ENCODE data around the gene TBXT.
"Not testable (repeated sequence)": the region's sequence is repeated elsewhere in the genome, so short reads cannot be mapped to it uniquely, and the experiment has no call there.

Gene TBXT

DNA sequence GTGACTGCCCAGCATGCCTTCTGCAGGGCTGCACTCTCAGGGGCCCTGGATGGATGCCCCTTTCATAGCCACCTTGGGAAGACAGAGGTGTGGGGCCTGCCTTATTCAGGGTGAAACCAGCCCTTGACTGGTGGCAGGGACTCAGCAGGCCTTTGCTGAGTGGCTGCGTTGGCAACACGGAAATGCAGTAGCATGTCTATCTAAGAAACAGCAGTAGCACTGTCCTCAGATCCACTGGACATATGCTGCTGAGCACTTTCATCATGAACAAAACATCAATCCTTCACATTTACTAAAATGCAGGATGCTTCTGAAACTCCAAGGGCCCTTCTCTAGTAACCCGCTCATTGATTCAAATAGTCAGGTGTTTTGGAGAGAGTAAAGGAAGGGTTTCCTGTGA is 4.9 kb upstream of the TBXT start:
- DNase-seq (ENCODE audit: low read depth) = no peak

DNA sequence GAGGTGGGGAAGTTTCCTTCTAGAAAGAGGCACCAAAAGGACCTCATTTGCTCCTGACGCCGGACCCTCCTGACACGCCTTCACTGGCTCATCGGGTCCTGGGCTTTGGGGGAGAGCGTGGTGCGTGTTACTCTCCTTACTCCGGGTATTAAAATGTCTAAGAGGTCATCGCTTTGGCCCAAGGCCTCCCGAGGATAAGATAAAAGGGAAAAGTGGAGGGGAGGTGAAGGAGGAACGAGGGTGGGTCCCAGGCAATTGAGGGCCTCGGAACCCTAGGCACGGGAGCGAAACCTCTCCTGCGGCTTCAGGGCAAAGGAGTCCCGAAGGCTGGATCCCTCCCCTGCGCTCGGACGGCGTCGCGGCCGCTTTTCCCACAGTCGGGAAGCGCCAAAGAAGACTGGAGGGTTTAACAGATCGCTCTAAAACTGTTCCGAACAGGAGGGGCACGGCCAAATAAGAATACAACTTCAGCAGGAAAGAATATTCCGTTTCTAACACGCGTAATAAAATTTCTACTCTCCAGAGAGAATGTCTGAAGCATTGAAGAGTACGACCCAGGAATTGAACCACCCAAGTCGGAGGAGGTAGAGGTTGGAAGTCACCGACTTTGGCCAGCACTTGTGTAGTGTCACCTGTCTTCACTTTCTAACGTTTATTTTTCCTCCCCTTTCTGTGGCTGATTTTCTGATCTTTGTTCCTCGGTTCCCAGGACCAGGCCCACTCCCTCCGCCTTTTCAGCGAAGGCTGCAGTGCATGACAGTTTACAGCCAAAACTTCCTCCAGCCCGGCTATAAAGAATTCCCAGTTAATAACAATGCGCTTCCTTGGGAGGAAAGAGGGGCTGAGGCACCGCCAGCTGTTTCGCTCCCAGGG is 2.1 kb upstream of the TBXT start:
- no peak for DNase-seq (ENCODE audit: low read depth)

DNA sequence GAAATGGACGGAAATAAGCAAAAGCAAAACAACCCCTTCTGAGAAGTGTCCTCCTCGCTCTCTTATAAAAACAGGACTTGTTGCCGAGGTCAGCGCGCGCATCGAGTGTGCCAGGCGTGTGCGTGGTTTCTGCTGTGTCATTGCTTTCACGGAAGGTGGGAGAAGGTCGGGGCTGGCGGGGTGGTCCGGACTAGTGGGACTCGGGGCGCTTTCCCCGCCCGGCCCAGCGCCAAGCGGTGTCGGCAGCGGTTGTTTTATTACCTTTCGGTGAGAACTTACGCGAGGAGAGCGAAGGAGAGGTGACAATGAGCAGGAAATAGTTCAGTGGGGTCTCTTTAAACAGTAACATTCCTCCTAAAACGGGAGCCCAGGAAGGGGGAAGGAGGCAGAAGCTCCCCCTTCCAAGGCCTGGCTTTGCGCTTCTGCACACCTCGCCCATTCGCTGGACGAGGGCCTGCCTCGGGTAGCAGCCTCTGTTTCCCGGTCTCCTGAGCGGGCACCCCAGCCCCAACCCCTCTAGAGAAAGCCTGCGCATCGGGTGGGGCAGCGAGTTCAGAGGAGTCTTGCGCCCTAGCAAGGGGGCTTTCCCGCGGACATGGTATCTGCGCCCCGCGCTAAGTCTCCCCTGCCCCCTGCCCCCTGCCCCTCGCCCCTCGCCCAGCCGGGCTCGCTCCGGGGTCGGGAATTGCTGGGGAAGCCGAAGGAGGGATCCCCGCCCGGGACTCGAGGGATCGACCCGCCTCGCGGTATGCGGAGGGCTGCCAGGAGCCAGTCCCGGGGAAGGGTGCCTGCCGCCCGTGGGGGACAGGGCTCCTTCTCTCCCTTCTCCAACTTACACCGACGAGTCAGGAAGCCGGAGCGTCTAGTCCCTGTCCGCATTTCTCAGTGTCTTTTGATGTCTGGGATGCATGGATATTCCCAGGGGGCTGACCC is 1.2 kb upstream of the TBXT start:
- DNase-seq (ENCODE audit: low read depth) = no peak

DNA sequence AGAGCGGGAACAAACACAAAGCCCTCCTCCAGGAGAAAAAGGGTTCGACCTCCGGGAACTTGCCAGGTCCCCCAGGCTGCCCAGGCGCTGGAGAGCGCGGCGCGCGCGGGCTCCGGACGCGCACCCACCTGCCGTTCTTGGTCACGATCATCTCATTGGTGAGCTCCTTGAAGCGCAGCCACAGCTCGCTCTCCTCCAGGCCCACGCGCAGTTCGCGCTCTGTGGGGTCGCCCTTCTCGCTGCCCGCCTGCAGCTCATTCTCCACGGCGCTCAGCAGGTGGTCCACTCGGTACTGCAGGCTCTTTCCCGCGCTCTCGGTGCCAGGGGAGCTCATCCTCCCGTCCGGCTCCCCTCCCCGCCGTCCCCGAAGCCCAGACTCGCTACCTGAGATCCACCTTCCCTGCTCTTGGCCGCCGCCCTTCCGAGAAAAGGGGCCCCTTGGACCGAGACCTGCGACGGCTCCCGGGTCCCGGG is 356 bp downstream of the TBXT start:
- DNase-seq (ENCODE audit: low read depth) = no peak

DNA sequence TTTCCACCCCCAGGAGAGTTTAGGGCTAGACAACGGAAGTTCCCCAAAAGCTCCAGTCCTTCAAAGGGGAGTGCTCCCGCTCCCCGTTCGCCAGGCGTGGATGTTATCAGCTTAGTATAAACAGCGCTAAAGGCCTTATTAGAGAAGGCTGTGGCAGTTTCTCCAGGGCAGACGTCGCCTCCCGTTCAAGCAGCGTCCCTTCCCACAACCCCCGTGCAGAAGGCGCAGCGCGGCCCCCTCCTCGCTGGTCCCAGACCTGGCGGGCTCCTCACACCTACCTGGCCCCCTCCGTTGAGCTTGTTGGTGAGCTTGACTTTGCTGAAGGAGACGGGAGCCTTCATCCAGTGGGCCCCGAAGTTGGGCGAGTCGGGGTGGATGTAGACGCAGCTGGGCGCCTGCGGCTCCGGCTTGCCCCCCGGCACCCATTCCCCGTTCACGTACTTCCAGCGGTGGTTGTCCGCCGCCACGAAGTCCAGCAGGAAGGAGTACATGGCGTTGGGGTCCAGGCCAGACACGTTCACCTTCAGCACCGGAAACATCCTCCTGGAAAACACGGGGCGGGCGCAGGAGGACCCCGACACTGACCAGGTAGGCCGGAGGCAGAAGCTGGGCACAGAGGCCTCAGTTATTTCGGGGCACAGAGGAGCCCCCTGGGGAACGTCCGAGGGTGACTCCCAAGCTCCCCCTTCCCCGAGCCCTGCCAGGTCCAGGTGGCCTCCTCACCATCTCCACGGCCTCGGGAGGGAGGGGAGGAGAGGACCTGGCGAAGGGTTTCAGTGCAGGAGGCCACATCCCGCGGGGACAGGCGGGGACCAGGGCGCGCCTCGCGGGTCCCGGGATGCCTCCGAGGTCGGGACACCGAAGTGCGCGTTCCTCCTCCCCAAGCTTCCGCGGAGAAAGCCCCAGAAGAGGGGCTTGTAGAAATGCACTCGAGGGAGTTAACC is 1.1 kb downstream of the TBXT start:
- no peak for DNase-seq (ENCODE audit: low read depth)

DNA sequence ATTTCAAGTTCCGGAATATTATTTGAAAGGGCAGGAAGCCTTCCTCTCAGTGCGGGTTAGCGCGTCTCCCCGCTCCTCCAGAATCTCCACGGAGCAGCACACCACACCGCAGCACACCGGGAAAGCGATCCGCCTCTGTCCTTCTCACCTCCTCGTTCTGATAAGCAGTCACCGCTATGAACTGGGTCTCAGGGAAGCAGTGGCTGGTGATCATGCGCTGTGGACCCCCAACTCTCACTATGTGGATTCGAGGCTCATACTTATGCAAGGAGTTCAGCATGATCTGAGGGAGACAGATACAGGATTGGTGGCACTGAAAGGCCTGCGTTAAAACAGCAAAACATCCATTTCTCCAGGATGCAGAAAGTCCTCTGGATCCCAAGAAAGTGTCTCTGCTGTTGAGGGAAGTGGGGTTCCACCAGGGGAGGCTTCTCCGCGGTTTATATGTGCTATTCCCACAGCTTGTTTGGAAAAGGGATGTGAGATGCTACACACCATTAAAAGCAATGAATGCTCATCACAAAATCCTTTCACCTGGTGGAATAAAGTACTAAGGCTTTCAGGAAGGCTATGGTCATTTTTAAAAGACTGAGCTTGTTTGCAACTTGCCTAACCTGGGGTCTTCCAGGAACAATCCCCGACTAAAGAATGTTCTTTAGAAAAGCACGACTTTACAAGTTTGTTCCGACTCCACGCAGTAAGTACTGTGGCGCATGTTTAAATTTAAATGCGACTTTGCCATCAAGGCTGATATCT is 1.9 kb downstream of the TBXT start:
- DNase-seq (ENCODE audit: low read depth) = no peak

DNA sequence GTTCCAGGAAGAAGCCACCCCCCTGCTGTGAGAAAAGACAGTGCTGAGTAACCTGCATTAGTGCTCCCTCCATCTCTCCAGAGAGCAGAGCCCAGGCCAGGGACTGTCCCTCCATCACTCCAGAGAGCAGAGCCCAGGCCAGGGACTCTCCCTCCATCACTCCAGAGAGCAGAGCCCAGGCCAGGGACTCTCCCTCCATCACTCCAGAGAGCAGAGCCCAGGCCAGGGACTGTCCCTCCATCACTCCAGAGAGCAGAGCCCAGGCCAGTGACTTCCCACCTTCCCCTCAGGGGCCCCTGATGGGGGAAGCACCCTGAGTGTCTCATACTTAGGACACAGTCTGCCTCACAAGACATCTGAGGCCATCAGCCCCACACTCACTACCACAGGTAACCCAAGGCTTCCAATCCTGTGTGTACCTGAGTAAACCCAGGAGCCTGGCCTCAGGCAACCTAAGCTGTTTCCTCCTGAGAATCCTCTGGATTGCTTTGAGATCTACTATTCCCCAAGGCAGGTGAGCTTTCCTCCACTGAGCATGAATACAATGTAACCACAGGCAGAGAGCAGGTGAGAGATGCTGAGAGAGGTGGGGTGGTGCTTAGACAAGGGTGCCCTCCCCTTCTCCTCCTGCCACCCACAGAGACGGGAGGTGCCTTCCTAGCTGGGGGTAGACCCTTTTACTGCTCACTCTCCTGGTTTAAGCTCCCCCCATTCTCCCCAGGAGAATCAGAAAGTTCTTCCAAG is 4.9 kb downstream of the TBXT start:
- DNase-seq (ENCODE audit: low read depth) = no peak

DNA sequence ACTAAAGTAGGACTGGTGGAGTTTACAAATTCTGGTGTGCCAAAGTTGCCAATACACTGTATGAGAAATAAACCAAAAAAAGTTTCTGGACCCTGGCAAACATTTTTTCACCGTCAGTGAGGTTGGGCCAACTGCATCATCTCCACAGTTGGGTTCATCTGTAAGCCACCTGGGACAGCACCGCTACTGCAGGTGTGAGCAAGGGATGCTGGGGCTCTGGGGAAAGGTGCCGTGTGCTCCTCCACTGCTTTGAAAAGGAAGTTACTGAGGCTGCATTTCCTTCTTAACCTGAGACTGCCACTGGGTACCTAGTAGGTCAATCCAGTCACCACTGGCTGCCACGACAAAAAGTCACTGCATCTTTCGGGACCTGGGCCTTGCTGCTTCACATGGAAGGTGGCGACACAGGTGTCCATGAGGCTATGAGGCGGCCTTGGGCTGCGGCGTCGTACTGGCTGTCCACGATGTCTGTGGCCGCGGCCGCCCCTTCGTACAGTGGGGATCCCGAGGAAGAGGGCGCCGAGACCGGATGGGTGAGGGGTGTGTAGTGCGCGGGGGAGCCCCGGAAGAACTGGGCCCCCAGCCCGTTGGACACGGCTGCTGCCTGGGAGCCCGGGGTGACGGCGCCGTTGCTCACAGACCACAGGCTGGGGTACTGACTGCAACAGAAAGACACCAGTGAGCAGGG is 9.6 kb downstream of the TBXT start:
- DNase-seq (ENCODE audit: low read depth) = no peak

DNA sequence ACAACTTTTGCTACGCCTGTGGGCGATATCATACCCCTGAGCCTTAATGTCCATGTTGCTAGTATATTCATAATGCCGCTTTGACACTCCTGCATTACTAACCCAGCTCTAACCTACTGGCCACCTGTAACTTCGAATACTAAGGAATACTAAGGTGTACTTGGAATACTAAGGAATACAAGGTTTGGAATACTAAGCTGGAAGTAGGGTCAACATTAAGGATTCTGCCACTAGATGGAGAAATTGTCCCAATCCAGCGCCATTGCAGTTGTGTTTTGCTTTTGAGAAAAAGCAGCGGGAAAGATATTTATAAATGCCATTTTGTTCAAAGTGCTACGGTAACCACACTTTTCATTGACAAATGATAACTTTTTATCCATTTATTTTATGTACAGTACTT is 10.7 kb downstream of the TBXT start:
- DNase-seq (ENCODE audit: low read depth) = no peak

DNA sequence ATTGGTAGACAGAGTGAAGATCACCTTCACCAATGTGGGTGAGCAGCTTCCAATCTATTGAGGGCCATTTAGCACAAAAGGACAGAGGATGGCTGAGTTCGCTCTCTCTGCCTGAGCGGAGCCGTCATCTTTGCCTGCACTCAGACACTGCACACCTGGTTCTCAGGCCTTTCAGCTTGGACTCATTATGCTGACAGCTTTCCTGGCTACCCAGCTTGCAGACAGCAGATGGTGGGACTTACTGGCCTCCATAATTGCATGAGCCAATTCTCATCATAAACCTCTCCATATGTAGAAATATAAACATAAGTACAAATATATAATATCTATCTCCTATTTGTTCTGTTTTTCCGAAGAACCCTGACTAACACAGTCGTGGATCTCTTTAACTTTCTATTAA is 13.7 kb downstream of the TBXT start:
- DNase-seq (ENCODE audit: low read depth) = no peak

DNA sequence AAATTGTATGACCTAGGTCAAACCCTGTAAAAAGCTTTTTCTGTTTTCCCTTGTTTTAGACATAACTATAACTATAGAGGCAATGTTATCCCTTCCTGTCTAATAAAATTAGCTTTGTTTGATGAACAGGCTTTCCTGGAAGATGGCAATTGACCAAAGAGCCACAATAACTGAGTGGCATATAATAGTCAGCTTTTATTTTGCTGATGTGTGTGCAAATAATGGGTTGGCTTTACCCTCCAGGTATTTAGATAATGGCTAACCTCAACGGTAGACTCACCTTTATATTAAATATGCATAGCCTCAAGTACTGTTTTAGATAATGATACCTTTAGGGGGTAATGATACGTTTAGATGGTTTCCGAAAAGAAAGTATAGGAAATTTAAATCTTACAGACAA is 15.0 kb downstream of the TBXT start:
- no peak for DNase-seq (ENCODE audit: low read depth)

DNA sequence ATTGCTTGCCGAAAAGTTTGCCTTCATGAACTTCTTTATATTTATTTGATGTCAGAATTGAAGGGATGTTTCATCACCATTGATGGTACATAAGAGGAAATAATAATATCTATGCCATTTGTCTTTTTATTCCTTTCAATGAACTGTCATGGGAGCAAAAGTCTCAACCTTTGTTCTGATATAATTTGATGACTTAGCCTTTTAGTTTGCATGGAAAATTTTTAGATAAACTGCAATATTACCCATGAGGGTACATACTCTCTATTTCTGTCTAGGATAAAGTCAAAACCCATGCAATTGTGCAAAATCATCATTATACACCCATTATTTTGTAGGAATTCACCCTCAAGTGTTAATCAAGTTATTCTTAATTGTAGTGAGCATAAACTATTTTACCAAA is 15.9 kb downstream of the TBXT start:
- DNase-seq (ENCODE audit: low read depth) = no peak

DNA sequence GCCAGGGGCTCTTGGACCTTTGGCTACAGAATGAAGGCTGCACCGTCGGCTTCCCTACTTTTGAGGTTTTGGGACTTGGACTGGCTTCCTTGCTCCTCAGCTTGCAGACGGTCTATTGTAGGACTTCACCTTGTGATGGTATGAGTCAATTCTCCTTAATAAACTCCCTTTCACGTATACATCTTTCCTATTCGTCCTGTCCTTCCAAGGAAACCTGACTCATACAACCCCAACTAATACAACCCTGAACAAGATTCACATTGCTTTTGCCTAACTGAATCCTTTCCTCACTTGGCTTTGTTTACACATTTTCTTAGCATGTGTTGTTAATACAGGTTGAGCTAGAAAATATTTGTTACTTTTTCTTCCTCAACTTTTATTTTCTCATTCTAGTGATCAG is 21.9 kb downstream of the TBXT start:
- DNase-seq (ENCODE audit: low read depth) = no peak

DNA sequence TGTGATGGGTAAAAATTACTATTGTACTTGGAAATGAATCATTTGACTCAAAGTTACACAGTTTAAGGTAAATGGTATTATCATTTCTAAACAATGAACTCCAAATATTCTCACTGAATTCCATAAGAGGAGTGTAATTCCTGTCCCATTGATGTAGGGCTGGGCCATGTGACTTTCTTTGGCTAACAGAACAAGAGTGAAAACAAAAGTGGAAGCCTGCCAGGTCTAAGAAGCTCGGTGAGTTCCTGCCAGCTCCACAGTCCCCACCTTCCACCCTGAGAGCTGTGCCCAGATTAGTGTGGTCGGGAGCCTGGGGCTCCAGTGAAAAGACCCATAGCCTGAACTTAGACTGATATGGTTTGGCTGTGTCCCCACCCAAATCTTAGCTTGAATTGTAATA is 24.6 kb downstream of the TBXT start:
- no peak for DNase-seq (ENCODE audit: low read depth)

DNA sequence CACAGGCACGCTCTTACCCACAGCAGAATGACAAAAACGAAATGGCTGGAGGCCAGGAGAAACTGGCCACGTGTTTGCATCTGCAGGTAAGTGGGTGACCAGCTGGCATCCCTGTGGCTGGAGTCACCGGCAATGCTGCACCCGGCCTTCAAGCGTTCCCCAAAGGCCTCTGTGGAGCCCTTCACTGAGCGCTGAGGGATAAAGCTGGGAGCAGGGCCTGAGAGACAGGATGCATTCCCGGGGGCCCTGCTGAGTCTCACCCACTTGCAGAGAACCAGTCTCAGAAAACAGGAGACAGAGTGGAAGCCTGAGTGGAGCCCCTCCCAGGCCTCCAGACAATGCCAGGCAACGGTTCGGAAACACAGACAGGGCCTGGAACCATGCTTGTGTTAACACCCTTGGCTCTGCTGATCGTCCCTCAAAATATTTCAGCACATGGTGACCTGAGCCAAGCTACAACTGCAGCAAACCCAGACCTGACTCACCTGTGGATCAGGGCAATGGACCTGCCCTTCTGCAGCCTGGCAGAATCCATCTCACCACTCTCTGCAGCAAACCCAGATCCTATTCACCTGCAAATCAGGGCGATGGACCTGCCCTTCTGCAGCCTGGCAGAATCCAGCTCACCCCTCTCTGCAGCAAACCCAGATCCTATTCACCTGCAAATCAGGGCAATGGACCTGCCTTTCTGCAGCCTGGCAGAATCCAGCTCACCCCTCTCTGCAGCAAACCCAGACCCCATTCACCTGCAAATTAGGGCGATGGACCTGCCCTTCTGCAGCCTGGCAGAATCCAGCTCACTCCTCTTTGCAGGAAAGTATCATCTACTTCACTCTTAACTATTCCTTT is 39.8 kb downstream of the TBXT start:
- no peak for DNase-seq (ENCODE audit: low read depth)

DNA sequence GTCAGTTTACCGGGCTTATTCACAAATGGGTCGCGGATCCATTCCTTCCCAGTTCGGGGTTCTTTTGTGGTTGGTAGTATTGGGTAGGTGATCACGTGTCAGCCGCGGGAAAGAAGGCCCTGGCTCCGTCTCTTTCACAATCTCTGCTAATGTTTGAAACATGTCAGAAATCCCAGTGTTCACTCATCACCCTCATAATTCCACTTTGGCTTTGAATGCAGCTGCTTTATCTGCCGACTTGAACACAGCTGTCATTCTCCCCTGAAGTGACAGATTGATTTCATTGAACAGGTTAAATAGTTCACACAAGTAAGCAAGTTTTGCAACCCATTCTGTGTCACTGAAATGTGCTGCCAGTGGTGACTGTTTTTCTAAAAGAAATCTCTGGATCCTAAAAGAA is 44.5 kb downstream of the TBXT start:
- not testable (repeated sequence) for DNase-seq (ENCODE audit: low read depth)

DNA sequence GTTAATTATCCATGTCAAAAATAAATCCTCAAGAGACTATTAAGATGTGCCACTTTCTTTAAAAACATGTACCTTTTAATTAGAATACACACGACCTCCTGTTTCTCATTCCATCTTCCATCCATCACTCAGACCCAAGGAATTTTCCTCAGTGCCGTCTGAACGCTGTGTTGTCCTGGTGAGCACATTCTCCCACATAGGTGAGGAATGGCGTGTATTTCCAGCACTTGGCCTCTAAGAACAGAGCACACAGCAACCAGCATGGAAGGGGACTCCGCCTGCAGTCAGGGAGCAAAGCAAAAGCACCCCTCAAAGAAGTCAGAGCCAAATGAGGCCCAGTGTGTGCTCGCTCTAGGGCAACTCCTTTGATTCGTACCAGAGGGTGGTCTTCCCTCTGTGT is 45.9 kb downstream of the TBXT start:
- no peak for DNase-seq (ENCODE audit: low read depth)

DNA sequence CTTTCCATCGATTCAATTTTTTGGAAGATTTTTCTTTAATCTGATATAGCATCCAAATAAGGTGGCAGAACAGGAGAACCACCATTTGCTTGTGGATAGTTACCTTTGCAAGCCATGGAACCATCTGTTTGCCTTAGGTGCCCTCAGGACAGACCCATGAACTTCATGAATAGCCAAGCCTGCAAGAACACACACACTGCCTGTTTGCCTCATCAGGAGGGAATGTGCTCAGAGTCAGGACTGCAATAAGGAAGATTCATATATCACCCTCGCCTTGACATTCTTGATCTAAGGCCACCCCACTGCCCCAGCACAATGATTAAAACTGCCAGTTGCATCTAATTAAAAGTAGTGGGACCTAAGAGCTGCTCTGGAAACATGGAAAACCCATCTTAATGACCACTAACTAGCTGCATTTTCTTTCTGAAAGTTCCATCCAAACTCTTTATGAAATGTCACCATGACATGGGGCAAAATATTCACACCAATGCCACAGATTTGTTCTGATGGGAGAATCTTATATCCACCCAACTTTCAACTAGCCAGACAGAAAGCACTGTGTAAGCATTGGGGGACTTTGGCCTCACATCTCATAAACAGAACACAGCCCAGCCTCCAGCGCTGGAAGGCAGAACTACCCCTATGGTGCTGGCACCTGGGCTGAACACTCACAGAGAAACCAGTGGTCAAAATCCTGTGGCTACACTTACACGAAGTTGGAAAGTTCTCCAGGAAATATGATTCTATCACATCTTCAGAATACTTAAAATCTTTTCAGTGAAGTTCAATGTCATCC is 48.3 kb downstream of the TBXT start:
- DNase-seq (ENCODE audit: low read depth) = no peak

Data from CMK (cell line).